ENCODE data around the gene CAPN11.

The CAPN11 gene

DNA sequence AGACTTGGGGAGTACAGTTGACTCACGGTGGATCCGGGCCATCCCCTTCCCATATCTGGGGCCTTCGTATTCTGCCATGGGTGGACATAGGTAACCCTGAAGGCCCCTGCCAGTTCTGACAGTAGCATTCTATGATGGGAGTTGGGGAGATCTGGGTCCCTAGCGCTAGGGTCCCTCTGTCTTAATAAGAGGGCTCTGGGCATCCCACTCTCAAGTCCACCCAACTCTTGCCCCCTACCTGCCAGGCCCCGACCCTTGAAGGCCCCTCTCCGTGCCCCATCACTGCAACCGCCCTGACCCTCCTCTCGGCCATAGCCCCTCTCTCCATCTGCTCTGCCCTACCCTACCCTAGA is 6.5 kb upstream of the CAPN11 start:
- H4K12ac ChIP-seq (ENCODE audit: low read depth, low read length) = no peak overlapping the region
- peaks cover 35 to 45% of the 10 kb centered on the region in 2 experiments for H3K36me3 ChIP-seq (ENCODE audit: control insufficient read depth in 1 of 2, insufficient read depth in 2 of 2, low read length in 2 of 2)
- no peak overlapping the region for H4K8ac ChIP-seq (ENCODE audit: low read depth, low read length)
- H3K27me3 ChIP-seq (ENCODE audit: insufficient read depth, low read length) = no peaks in the 10 kb centered on the region
- no peaks in the 10 kb centered on the region for H3K9me3 ChIP-seq (ENCODE audit: insufficient read depth, low read depth, low read length)
- peaks cover 0 to 9% of the 10 kb centered on the region in 2 experiments for H3K4me1 ChIP-seq (ENCODE audit: control insufficient read depth in 1 of 2, insufficient read depth in 2 of 2, low read length in 2 of 2)
- H4K91ac ChIP-seq (ENCODE audit: low read depth, low read length) = no peak overlapping the region
- no peak for DNase-seq
- no peaks in the 10 kb centered on the region for H3K79me1 ChIP-seq (ENCODE audit: low read length)
- H3K23ac ChIP-seq (ENCODE audit: low read length) = no peak overlapping the region
- H2BK12ac ChIP-seq (ENCODE audit: low read length) = no peak overlapping the region
- H2AK5ac ChIP-seq (ENCODE audit: low read length) = no peak overlapping the region
- H3K79me2 ChIP-seq (ENCODE audit: control insufficient read depth, insufficient read depth, low read length, poor library complexity) = no peaks in the 10 kb centered on the region
- no peak overlapping the region for H3K27ac ChIP-seq (ENCODE audit: low read depth, low read length)
- H3K14ac ChIP-seq (ENCODE audit: low read length) = no peak overlapping the region
- no peak overlapping the region for H3K4ac ChIP-seq (ENCODE audit: low read depth, low read length)
- no peak overlapping the region for H2BK5ac ChIP-seq (ENCODE audit: low read depth, low read length, poor library complexity)
- H3K18ac ChIP-seq (ENCODE audit: low read length) = no peak overlapping the region
- no peak overlapping the region for H2BK120ac ChIP-seq (ENCODE audit: insufficient read depth, low read length, poor library complexity)
- no peak overlapping the region for H3K4me3 ChIP-seq (ENCODE audit: low read depth, low read length)
- H2AFZ ChIP-seq (ENCODE audit: insufficient read depth, low read length, poor library complexity) = no peak overlapping the region
- no CpG with 5 or more reads among the region's 8 CpGs for WGBS (ENCODE audit: extremely low coverage, insufficient coverage, insufficient read length)
- H3K9ac ChIP-seq (ENCODE audit: low read length) = no peak overlapping the region
- no peak overlapping the region for H3K4me2 ChIP-seq (ENCODE audit: low read length)

DNA sequence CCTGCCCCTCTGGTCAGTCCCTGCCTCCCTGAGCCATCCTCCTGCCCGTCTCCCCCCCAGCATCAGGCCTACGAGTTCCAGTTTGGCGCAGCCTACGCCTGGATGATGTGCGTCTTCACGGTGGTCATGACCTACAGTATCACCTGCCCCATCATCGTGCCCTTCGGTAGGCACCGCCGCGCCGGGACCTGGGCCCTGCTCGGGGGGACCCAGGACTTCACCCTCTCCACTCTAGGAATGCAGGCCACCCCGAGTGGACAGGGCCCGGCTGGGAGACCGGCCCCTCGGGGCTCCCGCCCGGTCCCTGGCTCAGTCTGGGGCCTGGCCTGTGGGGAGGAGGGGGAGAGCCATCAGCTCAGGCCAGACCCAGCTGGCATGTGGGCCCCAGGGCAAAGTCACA is 6.1 kb upstream of the CAPN11 start:
- Histone ChIP-seq H3K79me2 (ENCODE audit: control insufficient read depth, insufficient read depth, low read length, poor library complexity) (no peaks in the 10 kb centered on the region), H3K27ac (ENCODE audit: low read depth, low read length) (no peak overlapping the region), H2AFZ (ENCODE audit: insufficient read depth, low read length, poor library complexity) (no peak overlapping the region), H4K12ac (ENCODE audit: low read depth, low read length) (no peak overlapping the region), H3K27me3 (ENCODE audit: insufficient read depth, low read length) (no peaks in the 10 kb centered on the region), H2AK5ac (ENCODE audit: low read length) (no peak overlapping the region), H3K4me1 (ENCODE audit: control insufficient read depth in 1 of 2, insufficient read depth in 2 of 2, low read length in 2 of 2) (peaks cover 0 to 9% of the 10 kb centered on the region in 2 experiments), H3K14ac (ENCODE audit: low read length) (no peak overlapping the region), H3K36me3 (ENCODE audit: control insufficient read depth in 1 of 2, insufficient read depth in 2 of 2, low read length in 2 of 2) (peaks cover 31 to 40% of the 10 kb centered on the region in 2 experiments), H3K4ac (ENCODE audit: low read depth, low read length) (no peak overlapping the region), H3K9ac (ENCODE audit: low read length) (no peak overlapping the region), H2BK120ac (ENCODE audit: insufficient read depth, low read length, poor library complexity) (no peak overlapping the region), H3K23ac (ENCODE audit: low read length) (no peak overlapping the region), H3K4me2 (ENCODE audit: low read length) (no peak overlapping the region), H2BK5ac (ENCODE audit: low read depth, low read length, poor library complexity) (no peak overlapping the region), H3K4me3 (ENCODE audit: low read depth, low read length) (no peak overlapping the region), H4K91ac (ENCODE audit: low read depth, low read length) (no peak overlapping the region), H4K8ac (ENCODE audit: low read depth, low read length) (no peak overlapping the region), H2BK12ac (ENCODE audit: low read length) (no peak overlapping the region), H3K79me1 (ENCODE audit: low read length) (no peaks in the 10 kb centered on the region), H3K9me3 (ENCODE audit: insufficient read depth, low read depth, low read length) (no peaks in the 10 kb centered on the region), H3K18ac (ENCODE audit: low read length) (no peak overlapping the region)
- no peak for DNase-seq
- no CpG with 5 or more reads among the region's 19 CpGs for WGBS (ENCODE audit: extremely low coverage, insufficient coverage, insufficient read length)

GRCh38 chr6:44154067-44154466 is 4.6 kb upstream of the CAPN11 start:
- no peak overlapping the region for H2AK5ac ChIP-seq (ENCODE audit: low read length)
- H2BK5ac ChIP-seq (ENCODE audit: low read depth, low read length, poor library complexity) = no peak overlapping the region
- no peak overlapping the region for H4K12ac ChIP-seq (ENCODE audit: low read depth, low read length)
- H4K8ac ChIP-seq (ENCODE audit: low read depth, low read length) = no peak overlapping the region
- H4K91ac ChIP-seq (ENCODE audit: low read depth, low read length) = no peak overlapping the region
- H2BK12ac ChIP-seq (ENCODE audit: low read length) = no peak overlapping the region
- H3K27ac ChIP-seq (ENCODE audit: low read depth, low read length) = no peak overlapping the region
- no peak overlapping the region for H2BK120ac ChIP-seq (ENCODE audit: insufficient read depth, low read length, poor library complexity)
- H3K4me2 ChIP-seq (ENCODE audit: low read length) = no peak overlapping the region
- no peak for DNase-seq
- H3K36me3 ChIP-seq (ENCODE audit: control insufficient read depth in 1 of 2, insufficient read depth in 2 of 2, low read length in 2 of 2) = peaks cover 20 to 26% of the 10 kb centered on the region in 2 experiments
- no peak overlapping the region for H3K14ac ChIP-seq (ENCODE audit: low read length)
- no peak overlapping the region for H3K18ac ChIP-seq (ENCODE audit: low read length)
- no peak overlapping the region for H3K23ac ChIP-seq (ENCODE audit: low read length)
- H3K79me2 ChIP-seq (ENCODE audit: control insufficient read depth, insufficient read depth, low read length, poor library complexity) = no peaks in the 10 kb centered on the region
- no peak overlapping the region for H3K4me3 ChIP-seq (ENCODE audit: low read depth, low read length)
- no peaks in the 10 kb centered on the region for H3K9me3 ChIP-seq (ENCODE audit: insufficient read depth, low read depth, low read length)
- no peak overlapping the region for H2AFZ ChIP-seq (ENCODE audit: insufficient read depth, low read length, poor library complexity)
- H3K4me1 ChIP-seq (ENCODE audit: control insufficient read depth in 1 of 2, insufficient read depth in 2 of 2, low read length in 2 of 2) = peaks cover 0 to 9% of the 10 kb centered on the region in 2 experiments
- WGBS (ENCODE audit: extremely low coverage, insufficient coverage, insufficient read length) = no CpG with 5 or more reads among the region's 12 CpGs
- no peaks in the 10 kb centered on the region for H3K79me1 ChIP-seq (ENCODE audit: low read length)
- H3K9ac ChIP-seq (ENCODE audit: low read length) = no peak overlapping the region
- H3K4ac ChIP-seq (ENCODE audit: low read depth, low read length) = no peak overlapping the region
- H3K27me3 ChIP-seq (ENCODE audit: insufficient read depth, low read length) = no peaks in the 10 kb centered on the region

DNA sequence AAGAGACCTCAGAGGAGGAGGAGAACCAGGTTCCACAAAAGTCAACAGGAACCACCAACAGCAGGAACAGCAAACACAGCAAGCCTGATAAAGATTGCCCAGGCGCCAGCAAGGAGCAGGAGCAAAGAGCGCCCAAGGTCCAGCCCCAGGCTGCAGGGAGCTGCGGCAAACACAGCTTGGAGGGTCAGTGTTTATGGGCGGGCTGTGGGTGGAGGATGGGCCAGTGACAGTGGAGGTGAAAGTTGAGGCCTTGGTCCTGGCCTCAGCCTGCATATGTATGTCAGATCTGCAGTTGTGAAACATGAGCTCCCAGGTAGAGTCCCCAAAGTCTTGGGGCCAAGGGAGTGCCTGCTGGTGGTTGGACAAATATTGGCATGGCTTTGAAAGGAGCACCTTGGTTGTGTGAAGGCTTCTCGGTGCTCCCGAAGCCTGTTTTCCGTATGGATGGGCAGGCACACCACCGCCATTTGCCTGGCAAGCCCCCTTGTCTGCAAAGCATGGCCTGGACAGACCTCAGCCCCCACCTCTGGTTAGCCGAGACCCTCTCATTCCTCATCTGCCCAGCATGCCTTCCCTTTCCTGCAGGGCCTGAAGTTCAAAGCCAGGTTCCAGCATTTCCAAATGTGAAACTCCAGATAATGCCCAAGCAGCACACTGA is 2.0 kb upstream of the CAPN11 start:
- Histone ChIP-seq H3K18ac (ENCODE audit: low read length) (no peak overlapping the region), H3K9ac (ENCODE audit: low read length) (no peak overlapping the region), H3K4me1 (ENCODE audit: control insufficient read depth in 1 of 2, insufficient read depth in 2 of 2, low read length in 2 of 2) (peaks cover 0 to 6% of the 10 kb centered on the region in 2 experiments), H3K36me3 (ENCODE audit: control insufficient read depth in 1 of 2, insufficient read depth in 2 of 2, low read length in 2 of 2) (peaks cover 12 to 16% of the 10 kb centered on the region in 2 experiments), H4K8ac (ENCODE audit: low read depth, low read length) (no peak overlapping the region), H4K12ac (ENCODE audit: low read depth, low read length) (no peak overlapping the region), H3K79me1 (ENCODE audit: low read length) (no peaks in the 10 kb centered on the region), H2AFZ (ENCODE audit: insufficient read depth, low read length, poor library complexity) (no peak overlapping the region), H3K79me2 (ENCODE audit: control insufficient read depth, insufficient read depth, low read length, poor library complexity) (no peaks in the 10 kb centered on the region), H3K4ac (ENCODE audit: low read depth, low read length) (no peak overlapping the region), H3K4me3 (ENCODE audit: low read depth, low read length) (no peak overlapping the region), H2BK5ac (ENCODE audit: low read depth, low read length, poor library complexity) (no peak overlapping the region), H3K14ac (ENCODE audit: low read length) (no peak overlapping the region), H2BK120ac (ENCODE audit: insufficient read depth, low read length, poor library complexity) (no peak overlapping the region), H2AK5ac (ENCODE audit: low read length) (no peak overlapping the region), H3K27me3 (ENCODE audit: insufficient read depth, low read length) (no peaks in the 10 kb centered on the region), H4K91ac (ENCODE audit: low read depth, low read length) (no peak overlapping the region), H3K27ac (ENCODE audit: low read depth, low read length) (no peak overlapping the region), H2BK12ac (ENCODE audit: low read length) (no peak overlapping the region), H3K23ac (ENCODE audit: low read length) (no peak overlapping the region), H3K4me2 (ENCODE audit: low read length) (no peak overlapping the region), H3K9me3 (ENCODE audit: insufficient read depth, low read depth, low read length) (no peaks in the 10 kb centered on the region)
- WGBS (ENCODE audit: extremely low coverage, insufficient coverage, insufficient read length) = no CpG with 5 or more reads among the region's 9 CpGs
- DNase-seq = peak in 1 of 2 donors; percentile 10
